Left forelimb (tissue), 1 donor: ENCODE measurements around the gene PACSIN3.
"Not testable (repeated sequence)": the region's sequence is repeated elsewhere in the genome, so short reads cannot be mapped to it uniquely, and the experiment has no call there.

Experiments
- DNase-seq: peaks from one replicate; pipeline ENCODE4 v3.0.0-alpha.2; 2018; ENCODE audit warnings: low spot score

Gene PACSIN3

GRCh38 chr11:47192111-47192510 is 5.9 kb upstream of the PACSIN3 start:
- no peak for DNase-seq

DNA sequence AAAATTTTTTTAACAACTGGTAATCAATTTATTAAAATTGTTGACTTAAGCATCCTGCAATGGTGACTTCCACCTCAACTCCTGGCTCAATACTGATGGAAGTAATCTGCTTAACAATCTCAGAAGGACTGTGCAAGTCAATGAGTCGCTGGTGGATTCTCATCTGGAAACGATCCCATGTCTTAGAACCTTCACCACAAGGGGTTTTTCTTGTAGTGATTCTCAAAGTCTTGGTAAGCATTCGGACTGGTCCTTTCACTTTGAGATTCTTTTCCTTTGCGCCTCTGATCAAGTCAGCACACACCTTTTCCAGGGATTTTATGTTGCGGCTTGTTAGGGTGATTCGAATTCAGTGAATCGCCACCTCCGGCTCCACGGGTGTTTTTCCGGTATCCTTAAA is 4.9 kb upstream of the PACSIN3 start:
- not testable (repeated sequence) for DNase-seq

DNA sequence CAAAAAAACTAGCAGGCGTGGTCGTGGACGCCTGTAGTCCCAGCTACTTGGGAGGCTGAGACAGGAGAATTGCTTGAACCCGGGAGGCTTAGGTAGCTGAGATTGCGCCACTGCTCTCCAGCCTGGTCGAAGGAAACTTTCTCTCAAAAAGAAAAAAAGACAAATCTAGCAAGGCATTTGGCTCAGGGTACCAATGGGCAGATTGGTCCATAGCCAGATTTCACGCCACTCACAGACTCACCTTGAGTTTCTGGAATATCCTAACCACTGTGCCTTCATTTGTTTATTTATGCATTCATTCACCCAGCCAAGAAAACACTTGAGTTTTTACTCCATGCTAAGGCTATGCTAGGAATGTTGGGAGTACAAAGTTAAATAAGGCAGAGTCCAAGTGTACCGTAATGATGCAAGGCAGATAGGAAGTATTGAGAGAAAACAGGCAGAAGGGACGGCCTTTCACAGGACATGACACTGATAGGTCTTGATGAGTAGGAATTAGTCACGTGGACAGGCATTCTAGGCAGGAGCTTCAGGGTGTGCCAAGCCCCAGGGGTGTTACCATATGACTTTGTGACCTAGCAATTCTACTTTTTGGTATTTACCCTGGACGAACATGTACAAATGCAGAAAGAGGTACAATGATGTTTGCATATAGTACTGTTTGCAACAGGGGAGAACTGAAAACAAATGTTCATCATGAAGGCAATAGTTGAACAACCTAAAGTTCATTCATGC is 3.0 kb upstream of the PACSIN3 start:
- no peak for DNase-seq

GRCh38 chr11:47188259-47188658 is 2.0 kb upstream of the PACSIN3 start:
- no peak for DNase-seq

DNA sequence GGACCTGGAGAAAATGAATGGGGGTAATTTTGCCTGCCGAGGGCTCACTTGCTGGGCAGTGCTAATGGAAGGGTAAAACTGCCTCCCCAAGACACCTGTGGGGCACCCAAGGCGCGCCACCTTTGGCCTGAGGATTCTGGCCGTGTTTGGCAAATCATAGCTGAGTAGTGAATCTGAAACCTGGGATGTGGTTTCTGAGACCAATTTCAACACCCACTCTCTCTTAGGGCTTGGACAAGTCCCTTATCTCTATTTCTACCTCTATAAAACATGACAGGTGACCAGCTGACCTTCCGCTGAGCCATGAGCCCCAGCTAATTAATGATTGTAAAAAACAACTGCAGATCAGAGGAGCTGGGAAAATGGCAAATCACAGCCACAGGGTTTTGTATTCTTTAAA is 1.5 kb upstream of the PACSIN3 start:
- no peak for DNase-seq

GRCh38 chr11:47186700-47187695 is 764 bp upstream of the PACSIN3 start:
- DNase-seq = no peak

- peak; percentile 78 for DNase-seq
These were observed 744 bp downstream of the PACSIN3 start for GRCh38 chr11:47185305-47186075.

- DNase-seq = no peak
These were observed 1.4 kb downstream of the PACSIN3 start for GRCh38 chr11:47184711-47185304.

GRCh38 chr11:47183969-47184368 is 2.3 kb downstream of the PACSIN3 start:
- no peak for DNase-seq

DNA sequence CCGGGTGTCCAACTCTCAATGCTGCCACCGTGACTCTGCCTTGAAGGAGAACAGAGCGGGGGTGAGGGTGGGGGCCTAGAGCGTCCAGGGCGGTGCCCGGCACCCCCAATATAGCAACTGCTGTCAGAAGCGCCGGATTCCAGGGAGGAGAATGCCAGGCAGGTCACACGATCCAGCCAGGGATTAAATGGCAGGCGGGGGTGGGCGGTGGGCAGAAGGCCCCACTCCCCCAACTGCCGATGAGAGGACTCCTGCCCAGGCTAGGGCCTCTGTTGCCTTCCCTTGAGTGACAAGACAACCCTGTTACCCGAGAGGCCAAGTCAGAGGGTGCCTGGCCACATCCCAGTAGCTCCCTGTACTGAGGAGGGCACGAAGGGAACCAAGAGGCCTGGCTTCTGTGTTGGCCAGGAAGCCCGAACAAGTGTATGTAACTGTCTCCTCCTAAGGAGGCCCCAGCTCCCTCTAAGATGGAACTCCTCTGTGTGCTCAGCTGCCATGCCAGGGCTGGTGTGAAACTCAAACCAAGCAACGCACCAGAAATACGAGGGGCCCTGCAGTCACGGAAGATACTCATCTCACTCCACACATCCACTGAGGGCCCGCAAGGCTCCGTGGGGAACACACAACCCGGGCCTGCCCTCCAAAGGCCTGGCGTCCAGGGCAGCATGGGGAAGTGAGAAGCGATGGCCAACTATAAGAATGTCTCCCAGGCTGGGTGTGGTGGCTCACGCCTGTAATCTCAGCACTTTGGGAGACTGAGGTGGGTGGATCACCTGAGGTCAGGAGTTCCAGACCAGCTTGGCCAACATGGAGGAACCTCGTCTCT is 3.0 kb downstream of the PACSIN3 start:
- no peak for DNase-seq

DNA sequence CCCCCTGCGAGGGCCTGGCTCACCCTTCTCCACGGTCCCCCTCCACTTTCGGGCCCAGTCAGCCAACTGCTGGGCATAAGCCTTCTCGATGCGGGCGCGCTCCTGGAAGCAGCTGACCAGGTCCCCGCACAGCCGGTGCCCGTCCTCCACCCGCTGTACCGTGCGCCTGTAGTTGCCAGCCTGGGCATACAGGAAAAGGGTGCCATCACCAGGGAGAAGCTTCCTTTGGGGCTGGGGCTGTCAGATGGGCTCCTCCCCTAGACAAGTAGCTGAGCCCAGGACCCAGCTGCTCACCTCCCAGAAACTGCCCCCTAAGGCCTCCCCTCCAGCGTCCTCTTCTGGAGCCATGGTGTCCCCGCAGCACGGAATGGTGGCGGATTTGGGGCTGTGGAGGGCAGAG is 3.9 kb downstream of the PACSIN3 start:
- no peak for DNase-seq

DNA sequence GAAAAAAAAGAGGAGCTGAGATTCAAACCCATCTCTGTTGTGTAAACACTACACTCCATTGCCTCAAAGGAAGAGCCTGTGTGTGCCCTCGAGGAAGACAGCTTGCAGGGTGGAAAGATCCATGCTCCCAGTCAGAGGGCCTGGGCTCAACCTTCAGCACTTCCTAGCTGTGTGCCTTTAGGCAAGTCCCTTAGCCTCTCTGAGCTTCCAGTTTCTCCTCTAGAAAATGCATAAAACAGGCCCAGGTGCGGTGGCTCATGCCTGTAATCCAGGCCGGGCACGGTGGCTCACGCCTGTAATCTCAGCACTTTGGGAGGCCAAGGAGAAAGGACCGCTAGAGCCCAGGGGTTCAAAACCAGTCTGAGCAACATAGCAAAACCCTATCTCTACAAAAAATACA is 5.0 kb downstream of the PACSIN3 start:
- no peak for DNase-seq

- no peak for DNase-seq
These were observed 6.0 kb downstream of the PACSIN3 start for GRCh38 chr11:47180006-47180787.

- no peak for DNase-seq
These were observed 6.6 kb downstream of the PACSIN3 start for GRCh38 chr11:47179655-47179991.

GRCh38 chr11:47178737-47179654 is 7.2 kb downstream of the PACSIN3 start:
- no peak for DNase-seq

DNA sequence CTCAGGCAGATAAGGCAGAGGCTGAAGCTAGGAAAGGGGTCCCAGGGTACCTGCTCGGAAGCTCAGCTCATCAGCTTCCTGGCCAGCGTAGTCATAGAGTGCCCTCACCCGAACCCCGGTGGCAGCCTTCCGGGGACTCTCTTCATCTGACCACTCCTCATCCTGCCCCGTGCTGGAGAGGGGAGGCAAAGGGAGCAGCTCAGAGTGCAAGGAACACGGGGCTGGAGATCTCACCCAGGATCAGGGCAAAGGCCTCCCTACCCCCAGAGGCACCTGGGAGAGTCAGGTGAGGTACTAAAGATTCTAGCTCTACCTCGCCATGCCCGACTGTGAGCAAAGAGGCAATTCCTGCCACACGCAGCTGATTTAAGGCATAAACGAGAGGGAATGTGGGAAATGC is 7.9 kb downstream of the PACSIN3 start:
- DNase-seq = no peak

GRCh38 chr11:47177846-47178245 is 8.4 kb downstream of the PACSIN3 start:
- no peak for DNase-seq

- DNase-seq = no peak
These were observed 8.9 kb downstream of the PACSIN3 start for GRCh38 chr11:47177229-47177845.
